PFSK-1 (cell line): Measurements from ENCODE around the gene POLR3GL.
A peak's percentile ranks its signal among the peaks of the same experiment; 100 is the strongest.

Source experiments
- FOXP2 ChIP-seq: optimal IDR thresholded peaks from 2 replicates; pipeline ENCODE3; 2011; ENCODE audit warnings: borderline replicate concordance, control low read depth, inconsistent platforms; ENCODE audit not compliant: insufficient read depth; ENCODE audit errors: extremely low read length, extremely low read depth
- POLR2AphosphoS5 ChIP-seq: IDR thresholded peaks from 2 replicates; pipeline ENCODE4 v1.6.1; 2012; ENCODE audit warnings: low read depth, mild to moderate bottlenecking, control low read depth, low read length, moderate library complexity
- REST ChIP-seq, 2 experiments: IDR thresholded peaks; 2 replicates each; pipeline versions ENCODE4 v1.6.1 to v1.8.0; 2011 to 2012; ENCODE audit warnings: low read depth in 2 of 2, low read length in 2 of 2, control low read depth in 1 of 2, inconsistent platforms in 1 of 2, mild to moderate bottlenecking in 1 of 2, moderate library complexity in 1 of 2; ENCODE audit not compliant: insufficient read depth in 1 of 2
- SIN3A ChIP-seq: IDR thresholded peaks from 2 replicates; pipeline ENCODE4 v1.6.1; 2012; ENCODE audit warnings: mild to moderate bottlenecking, low read length, moderate library complexity, borderline replicate concordance; ENCODE audit not compliant: insufficient read depth
- TAF1 ChIP-seq: IDR thresholded peaks from 2 replicates; pipeline ENCODE4 v1.6.1; 2012; ENCODE audit warnings: low read length, control low read depth, borderline replicate concordance; ENCODE audit not compliant: insufficient read depth

The POLR3GL gene

GRCh38 chr1:145975216-145975615 is 10.7 kb downstream of the POLR3GL start:
- no peak for TF ChIP-seq REST (IDR thresholded peaks at IDR 0.05; ENCODE audit: insufficient read depth in 1 of 2, low read depth in 2 of 2, low read length in 2 of 2)
- no peak for TF ChIP-seq TAF1
- TF ChIP-seq POLR2AphosphoS5: no peak
- TF ChIP-seq SIN3A: no peak
- TF ChIP-seq FOXP2: no peak

- TF ChIP-seq POLR2AphosphoS5 (no peak), REST (IDR thresholded peaks at IDR 0.05; ENCODE audit: insufficient read depth in 1 of 2, low read depth in 2 of 2, low read length in 2 of 2) (no peak), SIN3A (no peak), FOXP2 (no peak), TAF1 (no peak)
These were observed 12.5 kb downstream of the POLR3GL start for GRCh38 chr1:145977016-145977415.

GRCh38 chr1:145977486-145978470 is 13.3 kb downstream of the POLR3GL start:
- TF ChIP-seq POLR2AphosphoS5 (no peak), REST (IDR thresholded peaks at IDR 0.05; ENCODE audit: insufficient read depth in 1 of 2, low read depth in 2 of 2, low read length in 2 of 2) (no peak), FOXP2 (no peak), TAF1 (no peak)

GRCh38 chr1:145978471-145978853 is 14.0 kb downstream of the POLR3GL start:
- TF ChIP-seq POLR2AphosphoS5: no peak

- TF ChIP-seq REST (IDR thresholded peaks at IDR 0.05; ENCODE audit: insufficient read depth in 1 of 2, low read depth in 2 of 2, low read length in 2 of 2) (0 out of 4 replicates have a peak, but pooled peaks of 1 of the 2 experiments have one; percentile 5), POLR2AphosphoS5 (peak; percentile 48; the same call in 1 of the 2 replicates), FOXP2 (no peak)
These were observed 14.6 kb downstream of the POLR3GL start for GRCh38 chr1:145978854-145979745.
